GM19455 (cell line): ENCODE measurements around the gene ZFP90.
"Not testable (repeated sequence)": the region's sequence is repeated elsewhere in the genome, so short reads cannot be mapped to it uniquely, and the experiment has no call there.

Experiments
- ATAC-seq: cut with Tn5 transposase; IDR thresholded peaks from one replicate; pipeline ENCODE4 v1.9.1; 2021; ENCODE audit not compliant: unreplicated experiment

The ZFP90 gene

GRCh38 chr16:68517606-68518166, 21.4 kb upstream of the ZFP90 start:
- ATAC-seq = no peak

- ATAC-seq = no peak
These were observed 19.8 kb upstream of the ZFP90 start for GRCh38 chr16:68519225-68519745.

- peak; percentile 85 for ATAC-seq
These were observed 18.4 kb upstream of the ZFP90 start for GRCh38 chr16:68520649-68521086.

GRCh38 chr16:68524069-68524820, 14.8 kb upstream of the ZFP90 start:
- no peak for ATAC-seq

DNA sequence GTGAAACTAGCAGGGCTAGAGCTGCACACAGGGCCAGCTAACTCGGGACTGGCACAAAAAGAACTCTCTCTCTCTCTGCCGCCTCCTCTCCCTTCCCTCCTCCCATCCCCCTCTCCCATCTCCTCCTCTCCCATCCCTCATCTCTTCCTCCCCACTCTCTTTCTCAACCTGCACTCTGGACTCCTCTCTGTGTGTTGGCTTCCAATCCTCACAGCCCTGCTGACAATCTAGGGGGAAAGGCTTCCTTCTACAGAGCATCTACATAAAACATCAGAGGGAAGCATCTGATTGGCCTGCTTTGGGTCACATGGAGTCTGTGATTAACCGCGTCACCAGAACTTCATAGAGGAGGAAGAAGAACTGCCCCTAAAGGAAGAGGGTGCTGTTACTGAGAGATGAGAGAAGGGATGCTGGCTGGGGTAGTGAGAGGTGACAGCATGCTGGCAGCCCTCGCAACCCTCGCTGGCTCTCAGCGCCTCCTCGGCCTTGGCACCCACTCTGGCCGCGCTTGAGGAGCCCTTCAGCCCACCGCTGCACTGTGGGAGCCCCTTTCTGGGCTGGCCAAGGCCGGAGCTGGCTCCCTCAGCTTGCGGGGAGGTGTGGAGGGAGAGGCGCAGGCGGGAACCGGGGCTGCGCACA, 12.8 kb upstream of the ZFP90 start:
- no peak for ATAC-seq

DNA sequence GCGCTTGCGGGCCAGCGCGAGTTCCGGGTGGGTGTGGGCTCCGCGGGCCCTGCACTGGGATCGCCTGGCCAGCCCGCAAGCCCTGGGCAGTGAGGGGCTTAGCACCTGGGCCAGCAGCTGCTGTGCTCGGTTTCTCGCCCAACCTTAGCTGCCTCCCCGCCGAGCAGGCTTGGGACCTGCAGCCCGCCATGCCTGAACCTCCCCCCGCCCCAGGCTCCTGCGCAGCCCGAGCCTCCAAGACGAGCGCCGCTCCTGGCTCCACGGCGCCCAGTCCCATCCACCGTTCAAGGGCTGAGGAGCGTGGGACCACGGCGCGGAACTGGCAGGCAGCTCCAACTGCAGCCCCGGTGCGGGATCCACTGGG, 12.3 kb upstream of the ZFP90 start:
- ATAC-seq = no peak

DNA sequence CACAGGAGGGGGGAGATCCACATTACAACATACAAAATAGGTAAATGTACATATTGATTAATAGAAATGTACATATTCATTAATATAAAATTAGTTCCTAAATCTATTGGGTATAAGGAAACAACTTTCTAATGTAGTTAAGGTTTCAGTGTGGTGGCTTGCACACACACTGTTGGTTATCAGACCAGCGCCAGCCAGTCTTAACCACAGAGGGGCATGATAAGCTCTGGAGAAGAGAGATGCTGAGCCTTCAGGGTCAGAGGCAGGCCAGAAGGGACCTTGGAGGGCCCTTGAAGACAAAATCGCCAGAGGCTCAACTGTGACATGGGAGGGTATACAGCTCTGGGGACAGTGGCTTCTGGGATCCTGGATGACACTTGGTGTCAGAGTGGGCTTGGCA, 10.9 kb upstream of the ZFP90 start:
- ATAC-seq = no peak

DNA sequence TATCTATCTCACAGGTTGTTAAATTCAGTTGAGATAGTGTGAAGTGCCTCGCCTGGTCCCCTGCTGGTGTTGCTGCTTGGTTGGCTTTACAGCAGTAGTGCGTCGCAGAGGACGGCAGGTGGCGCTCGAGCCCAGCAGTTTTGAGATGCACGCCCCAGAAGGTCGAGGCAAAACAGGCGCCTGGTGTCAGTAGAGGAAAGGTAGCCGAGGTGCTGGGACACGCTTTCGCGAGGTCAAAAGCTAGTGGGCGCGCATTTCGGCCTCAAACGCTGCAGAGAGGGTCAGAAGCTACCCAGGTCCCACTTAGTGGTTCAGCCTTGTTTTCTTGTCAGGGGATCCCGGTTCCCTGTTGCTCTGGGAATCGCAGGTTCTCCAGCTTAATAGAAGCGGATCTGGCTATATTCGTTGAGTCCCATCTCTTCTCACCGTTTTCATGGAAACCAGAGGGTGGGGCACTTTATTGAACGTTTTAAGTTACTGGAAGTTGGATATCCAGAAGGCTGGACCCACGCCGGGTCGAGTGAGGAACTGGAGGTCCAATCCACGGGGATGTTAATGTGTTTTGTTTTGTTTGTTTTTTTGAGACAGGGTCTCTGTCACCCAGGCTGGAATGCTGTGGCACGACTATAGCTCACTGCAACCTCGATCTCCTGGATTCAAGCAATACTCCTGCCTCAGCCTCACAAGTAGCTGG, 10.3 kb upstream of the ZFP90 start:
- ATAC-seq = no peak

DNA sequence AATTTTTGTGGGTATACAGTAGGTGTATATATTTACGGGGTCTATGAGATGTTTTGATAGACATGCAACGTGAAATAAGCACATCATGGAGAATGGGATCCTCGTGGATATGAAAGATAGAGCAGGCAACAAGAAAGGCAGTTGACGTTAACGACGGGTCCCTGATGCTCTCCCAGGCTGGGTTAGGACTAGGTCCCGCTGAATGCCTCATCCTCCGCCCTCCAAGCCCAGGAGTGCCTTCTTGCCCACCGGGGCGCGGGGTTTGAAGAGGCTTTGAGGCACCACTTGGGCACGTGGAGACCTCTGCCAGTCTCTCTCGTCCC, 9.5 kb upstream of the ZFP90 start:
- ATAC-seq = no peak

DNA sequence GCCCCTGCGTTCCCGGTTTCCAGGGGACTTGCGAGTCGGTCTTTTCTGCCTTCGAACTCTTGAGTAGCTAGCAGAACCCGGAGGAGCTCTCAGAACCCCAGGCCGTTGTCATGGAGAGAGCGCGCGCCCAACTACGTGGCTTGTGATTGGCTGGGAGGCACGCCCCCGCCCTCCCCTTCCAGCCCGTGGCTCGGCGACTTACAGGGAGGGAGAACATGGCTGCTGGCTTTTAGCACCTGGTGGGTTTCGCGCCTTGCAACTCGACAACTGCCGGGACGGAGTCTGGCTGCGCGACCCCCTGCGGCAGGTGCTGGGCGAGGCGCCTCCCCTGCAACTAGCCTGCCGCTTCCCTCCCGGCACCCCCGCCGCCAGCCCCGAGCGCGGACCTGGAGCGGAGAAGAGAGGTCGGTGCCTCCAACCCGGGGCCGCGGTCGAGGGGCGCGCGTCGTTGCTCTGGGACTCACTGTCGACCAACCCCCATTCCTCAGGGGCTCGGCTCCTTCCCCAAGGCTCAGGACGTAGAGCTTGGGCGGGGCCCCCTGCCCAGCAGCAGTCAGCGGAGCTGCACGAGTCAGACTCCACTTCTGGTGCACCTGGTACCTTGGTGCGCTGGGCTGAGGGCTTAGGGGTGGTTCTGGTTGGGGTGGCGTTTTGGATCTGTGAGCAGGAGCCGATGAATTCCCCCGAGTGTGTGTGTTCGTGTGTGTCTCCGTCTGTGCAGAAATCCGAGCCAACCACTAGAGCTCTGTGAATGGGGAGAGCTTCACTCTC, 9.0 kb upstream of the ZFP90 start:
- ATAC-seq = no peak

- ATAC-seq = no peak
These were observed 5.2 kb upstream of the ZFP90 start for GRCh38 chr16:68533937-68534336.

DNA sequence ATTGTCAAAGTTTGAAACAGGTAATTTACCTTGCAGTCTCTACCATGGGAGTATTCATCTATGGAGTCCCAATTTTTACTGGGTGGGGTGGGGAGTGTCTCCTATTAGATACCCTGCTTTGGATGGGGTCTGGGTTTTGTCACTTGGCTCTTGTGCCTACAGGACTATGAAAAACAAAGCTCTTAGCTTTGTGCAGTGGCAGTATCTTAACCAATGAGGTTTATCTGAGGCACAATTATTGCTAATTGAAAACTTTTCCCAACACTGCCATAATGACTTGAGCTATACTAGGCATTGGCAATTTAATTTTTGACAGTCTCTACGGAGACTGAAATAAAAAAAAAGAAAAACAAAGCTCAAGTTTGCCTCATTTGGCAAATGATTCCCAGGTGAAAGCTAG, 3.8 kb upstream of the ZFP90 start:
- no peak for ATAC-seq

- peak; percentile 22 for ATAC-seq
These were observed 684 bp downstream of the ZFP90 start for GRCh38 chr16:68539711-68540239.

- ATAC-seq = no peak
These were observed 9.9 kb downstream of the ZFP90 start for GRCh38 chr16:68548947-68549346.

- ATAC-seq = no peak
These were observed 14.1 kb downstream of the ZFP90 start for GRCh38 chr16:68553186-68553585.

DNA sequence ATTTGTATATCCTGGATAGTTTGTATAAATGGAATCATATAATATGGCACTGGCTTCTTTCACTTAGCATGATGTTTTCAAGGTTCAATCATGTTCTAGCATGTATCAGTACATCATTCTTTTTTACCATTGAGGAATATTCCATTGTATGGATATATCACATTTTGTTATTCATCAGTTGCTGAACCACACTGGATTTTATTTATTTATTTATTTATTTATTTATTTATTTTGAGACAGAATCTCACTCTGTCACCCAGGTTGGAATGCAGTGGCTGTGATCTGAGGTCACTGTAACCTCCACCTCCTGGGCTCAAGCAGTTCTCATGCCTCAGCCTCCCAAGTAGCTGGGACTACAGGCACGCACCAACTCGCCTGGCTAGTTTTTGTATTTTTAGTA, 21.2 kb downstream of the ZFP90 start:
- not testable (repeated sequence) for ATAC-seq

GRCh38 chr16:68563631-68564381, 24.7 kb downstream of the ZFP90 start:
- no peak for ATAC-seq

DNA sequence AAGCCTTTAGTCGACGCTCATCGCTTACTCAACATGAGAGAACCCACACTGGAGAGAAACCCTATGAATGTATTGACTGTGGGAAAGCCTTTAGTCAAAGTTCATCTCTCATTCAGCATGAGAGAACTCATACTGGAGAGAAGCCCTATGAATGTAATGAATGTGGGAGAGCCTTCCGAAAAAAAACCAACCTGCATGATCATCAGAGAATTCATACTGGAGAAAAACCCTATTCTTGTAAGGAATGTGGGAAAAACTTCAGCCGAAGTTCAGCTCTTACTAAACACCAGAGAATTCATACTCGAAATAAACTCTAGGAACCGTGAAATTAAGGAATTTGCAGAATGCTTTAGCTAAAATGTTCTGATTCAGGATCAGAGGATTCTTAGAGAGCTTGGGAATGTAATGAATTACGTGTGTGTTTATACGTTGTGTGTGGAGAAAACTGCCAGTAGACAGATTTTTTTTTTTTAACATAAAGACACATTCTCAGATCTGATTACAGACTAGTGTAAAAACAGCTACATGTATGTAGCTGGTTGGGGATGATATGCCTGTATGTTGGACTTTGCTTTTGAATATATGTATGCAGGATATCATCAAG, 25.4 kb downstream of the ZFP90 start:
- no peak for ATAC-seq

- ATAC-seq = no peak
These were observed 35.4 kb downstream of the ZFP90 start for GRCh38 chr16:68574479-68574878.

- no peak for ATAC-seq
These were observed 36.0 kb downstream of the ZFP90 start for GRCh38 chr16:68575082-68575481.
